Esophagus (tissue), 2 donors: ENCODE results near the gene MATCAP1. TPM values are rescaled to one million over a fixed set of nuclear protein-coding genes. Genes with fewer than 3 reads are reported as not detected.

Experiments
- H3K27ac ChIP-seq, 2 donors: one replicate each; pipeline ENCODE4 v1.5.1; 2013; ENCODE audit warnings: low read depth in 2 of 2, mild to moderate bottlenecking in 2 of 2, inconsistent platforms in 1 of 2, low read length in 1 of 2, moderate library complexity in 1 of 2
- H3K27me3 ChIP-seq, 2 donors: one replicate each; pipeline ENCODE4 v1.6.1; 2013; ENCODE audit warnings: low read length in 2 of 2, control low read depth in 1 of 2, mild to moderate bottlenecking in 1 of 2; ENCODE audit not compliant: insufficient read depth in 2 of 2, control insufficient read depth in 1 of 2
- H3K36me3 ChIP-seq, 2 donors: one replicate each; pipeline ENCODE4 v1.6.1; 2013; ENCODE audit warnings: low read length in 1 of 2; ENCODE audit not compliant: control insufficient read depth in 2 of 2, insufficient read depth in 2 of 2
- H3K4me1 ChIP-seq, 2 donors: one replicate each; pipeline ENCODE4 v1.6.1; 2013; ENCODE audit warnings: low read length in 1 of 2; ENCODE audit not compliant: control insufficient read depth in 2 of 2, insufficient read depth in 2 of 2
- H3K4me3 ChIP-seq, 2 donors: one replicate each; pipeline ENCODE4 v1.5.1; 2013; ENCODE audit warnings: low read length in 2 of 2, mild to moderate bottlenecking in 2 of 2, low read depth in 1 of 2, moderate library complexity in 1 of 2
- H3K9me3 ChIP-seq, 2 donors: one replicate each; pipeline ENCODE4 v1.6.1; 2013; ENCODE audit warnings: mild to moderate bottlenecking in 2 of 2, low read depth in 1 of 2, low read length in 1 of 2, moderate library complexity in 1 of 2; ENCODE audit not compliant: control insufficient read depth in 2 of 2, insufficient read depth in 1 of 2
- WGBS, 2 donors: extraction: QIAGEN DNeasy Blood & Tissue Kit; methylation state at CpG; one replicate each; pipeline ENCODE4 v1.1.7; 2013; 5-methylcytosine and 5-hydroxymethylcytosine counted together
- polyA plus RNA-seq, 2 donors: library from polyadenylated mRNA; stranded (reverse); fragments of 200-250 nt; gene quantifications; one replicate each; pipeline ENCODE4 v1.2.3, GENCODE V29; 2013
- donor health status: healthy with polysubstance abuse.
- donor health status: Bipolar disorder and iron deficiency.

The MATCAP1 gene
- polyA plus RNA-seq, 2 donors, result 18.2 to 30.5 TPM

DNA sequence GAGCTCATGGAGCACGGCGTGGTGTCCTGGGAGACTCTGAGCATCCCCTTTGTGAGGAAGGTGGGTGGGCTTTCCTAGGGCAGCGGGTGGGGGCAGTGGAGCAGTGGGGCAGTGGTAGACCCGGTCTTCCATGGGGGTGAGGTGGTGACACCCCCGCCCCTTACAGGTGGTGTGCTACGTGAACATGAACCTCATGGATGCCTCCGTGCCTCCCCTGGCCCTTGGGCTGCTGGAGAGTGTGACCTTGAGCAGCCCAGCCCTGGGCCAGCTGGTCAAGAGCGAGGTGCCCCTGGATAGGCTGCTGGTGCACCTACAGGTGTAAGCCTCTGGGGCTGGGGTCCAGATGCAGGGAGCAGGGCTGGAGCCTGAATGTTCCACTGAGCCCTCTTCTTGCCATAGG is 16.7 kb upstream of the MATCAP1 start:
- Histone ChIP-seq H3K27ac (no peak overlapping the region), H3K36me3 (peaks cover 13 to 64% of the 10 kb centered on the region in 2 donors), H3K27me3 (no peaks in the 10 kb centered on the region), H3K4me1 (peaks cover 0 to 15% of the 10 kb centered on the region in 2 donors), H3K9me3 (no peaks in the 10 kb centered on the region), H3K4me3 (no peak overlapping the region)
- 89 to 91% methylated on average over 8 of the region's 8 CpGs for WGBS, 2 donors

DNA sequence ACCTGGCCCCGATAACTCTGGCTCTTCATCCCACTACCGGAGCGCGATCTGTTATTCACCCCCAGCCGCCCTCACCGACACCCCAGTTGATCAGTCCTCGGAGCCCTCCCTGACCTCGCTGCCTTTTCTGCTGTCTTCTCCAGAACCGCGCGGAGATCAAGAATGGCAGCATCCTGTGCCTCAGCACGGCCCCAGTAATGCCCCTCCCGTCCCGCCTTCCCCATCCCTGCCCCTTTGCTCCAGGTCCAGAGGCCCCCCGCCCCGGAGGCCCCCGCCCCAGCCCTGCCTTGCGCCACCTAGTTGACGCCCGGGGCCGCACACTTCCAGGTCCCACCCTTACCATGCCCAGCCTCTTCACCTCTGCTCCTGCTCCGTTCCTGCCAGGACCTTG is 16.0 kb upstream of the MATCAP1 start:
- Histone ChIP-seq H3K27me3 (no peaks in the 10 kb centered on the region), H3K27ac (peak overlapping the region; percentile 15 to 34), H3K9me3 (no peaks in the 10 kb centered on the region), H3K4me1 (peaks cover 0 to 15% of the 10 kb centered on the region in 2 donors), H3K36me3 (peaks cover 13 to 69% of the 10 kb centered on the region in 2 donors), H3K4me3 (peak overlapping the region; percentile 49 to 64)
- 30 to 43% methylated on average over 22 of the region's 22 CpGs for WGBS, 2 donors

DNA sequence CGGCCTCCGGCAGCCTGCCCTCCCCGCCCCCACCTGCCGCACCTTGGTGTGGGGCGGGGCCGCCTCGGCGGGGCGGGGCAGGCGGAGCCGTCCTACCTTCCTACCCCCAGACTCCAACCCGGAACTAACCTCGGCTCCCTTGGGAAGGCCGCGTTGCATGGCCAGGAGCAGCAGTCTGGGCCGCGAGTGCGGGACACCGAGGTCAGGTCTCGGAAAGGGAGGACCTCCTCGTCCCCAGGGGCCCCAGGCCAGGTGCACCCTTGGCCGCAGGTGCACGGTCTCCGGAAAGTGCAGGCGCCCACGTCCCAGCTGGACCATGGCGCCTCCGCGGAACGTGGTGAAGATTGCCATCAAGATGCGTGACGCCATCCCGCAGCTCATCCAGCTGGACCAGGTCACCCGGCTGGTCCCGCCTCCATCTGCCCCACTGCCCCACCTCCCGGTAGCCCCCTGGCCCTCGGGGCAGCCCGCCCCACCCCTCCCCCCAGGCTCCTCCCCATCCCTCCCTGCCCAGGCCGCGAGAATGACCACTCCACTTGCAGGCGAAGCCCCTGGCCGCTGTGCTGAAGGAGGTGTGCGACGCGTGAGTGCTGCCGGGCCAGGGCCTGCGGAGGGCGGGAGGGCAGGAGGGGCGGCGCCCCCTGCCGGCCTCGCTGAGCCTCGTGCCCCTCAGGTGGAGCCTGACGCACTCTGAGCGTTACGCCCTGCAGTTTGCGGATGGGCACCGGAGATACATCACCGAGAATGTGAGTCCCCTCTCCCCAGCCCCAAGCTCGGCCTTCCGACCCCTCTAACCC is 15.4 kb upstream of the MATCAP1 start, which contains the start of gene ELMO3:
Gene ELMO3 (plus strand): TSS at position 121 of the 797 bp plus-strand sequence. CDS start 196 bp downstream, at position 317.
- Histone ChIP-seq H3K27ac (peak within 1 kb of the TSS; percentile 50 to 93), H3K9me3 (no peaks in the 10 kb centered on the region), H3K4me3 (peak within 1 kb of the TSS; percentile 49 to 64), H3K36me3 (peaks cover 13 to 72% of the 10 kb centered on the region in 2 donors), H3K27me3 (no peaks in the 10 kb centered on the region), H3K4me1 (peaks cover 0 to 15% of the 10 kb centered on the region in 2 donors)
- 36 to 40% methylated on average over 43 to 61 of the region's 61 CpGs for WGBS, 2 donors

DNA sequence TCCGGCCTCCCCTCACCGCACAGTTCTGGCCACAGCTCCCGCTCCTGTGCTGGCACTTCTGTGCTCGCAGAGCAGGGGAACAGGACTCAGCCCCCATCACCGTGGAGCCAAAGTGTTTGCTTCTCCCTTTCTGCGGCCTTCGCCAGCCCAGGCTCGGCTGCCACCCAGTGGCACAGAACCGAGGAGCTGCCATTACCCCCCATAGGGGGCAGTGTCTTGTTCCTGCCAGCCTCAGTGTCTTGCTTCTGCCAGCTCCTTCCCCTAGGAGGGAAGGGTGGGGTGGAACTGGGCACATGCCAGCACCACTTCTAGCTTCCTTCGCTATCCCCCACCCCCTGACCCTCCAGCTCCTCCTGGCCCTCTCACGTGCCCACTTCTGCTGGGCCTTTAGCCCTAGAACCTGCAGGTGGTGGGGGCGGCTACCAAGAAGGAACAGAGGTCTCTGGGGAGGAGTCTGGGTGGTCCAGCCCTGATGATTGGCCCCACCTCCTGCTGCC is 14.5 kb upstream of the MATCAP1 start:
- H3K36me3 ChIP-seq, result peaks cover 12 to 70% of the 10 kb centered on the region in 2 donors
- H3K4me3 ChIP-seq, result no peak overlapping the region
- no peaks in the 10 kb centered on the region for H3K9me3 ChIP-seq
- 37 to 42% methylated on average over 12 of the region's 12 CpGs for WGBS, 2 donors
- no peaks in the 10 kb centered on the region for H3K27me3 ChIP-seq
- H3K27ac ChIP-seq, result peak overlapping the region; percentile 50 to 93
- H3K4me1 ChIP-seq, result peaks cover 2 to 19% of the 10 kb centered on the region in 2 donors

DNA sequence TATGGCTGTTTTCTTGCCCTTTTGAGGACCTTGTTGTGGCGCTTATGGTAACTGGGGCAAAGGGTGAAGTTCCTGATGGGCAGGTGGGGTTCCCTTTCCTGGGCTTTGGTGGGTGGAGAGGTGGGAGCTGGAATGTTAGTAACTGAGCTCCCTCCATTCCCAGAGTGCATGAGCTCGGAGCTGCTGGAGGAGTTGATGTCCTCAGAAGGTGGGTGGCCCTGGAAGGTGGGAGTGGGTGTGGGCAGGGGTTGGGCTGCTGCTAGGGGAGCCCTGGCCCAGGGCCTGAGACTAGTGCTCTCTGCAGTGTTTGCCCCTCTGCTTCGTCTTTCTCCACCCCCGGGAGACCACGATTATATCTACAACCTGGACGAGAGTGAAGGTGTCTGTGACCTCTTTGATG is 13.9 kb upstream of the MATCAP1 start:
- Histone ChIP-seq H3K4me1 (peaks cover 7 to 23% of the 10 kb centered on the region in 2 donors), H3K27me3 (no peaks in the 10 kb centered on the region), H3K4me3 (no peak overlapping the region), H3K36me3 (peaks cover 6 to 64% of the 10 kb centered on the region in 2 donors), H3K27ac (no peak overlapping the region), H3K9me3 (no peaks in the 10 kb centered on the region)
- WGBS, 2 donors, result 68 to 71% methylated on average over 6 of the region's 6 CpGs

DNA sequence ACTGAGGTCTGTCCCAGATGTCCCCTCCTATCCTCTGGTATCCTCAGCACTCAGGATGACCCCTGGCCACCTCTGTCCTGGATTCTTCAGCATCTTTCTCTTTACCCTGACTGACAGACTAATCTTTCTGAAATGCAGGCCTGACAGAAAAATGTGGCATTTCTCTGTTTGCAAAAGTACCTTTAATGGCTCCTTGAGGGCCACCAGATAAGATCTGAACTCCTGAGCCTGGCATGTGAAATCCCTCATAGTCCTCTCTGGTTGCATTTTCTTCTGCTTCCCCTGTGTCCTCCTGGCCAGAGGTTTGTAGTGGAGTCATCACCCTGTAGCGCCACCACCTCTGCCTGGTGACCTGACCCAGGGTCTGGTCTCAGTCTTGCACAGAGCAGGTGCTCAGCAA is 13.1 kb upstream of the MATCAP1 start:
- H3K27ac ChIP-seq, result no peak overlapping the region
- peaks cover 8 to 27% of the 10 kb centered on the region in 2 donors for H3K4me1 ChIP-seq
- no peaks in the 10 kb centered on the region for H3K27me3 ChIP-seq
- 95 to 100% methylated on average over 1 of the region's 1 CpG for whole genome bisulfite sequencing, 2 donors
- H3K4me3 ChIP-seq, result no peak overlapping the region
- peaks cover 2 to 56% of the 10 kb centered on the region in 2 donors for H3K36me3 ChIP-seq
- H3K9me3 ChIP-seq, result no peaks in the 10 kb centered on the region

DNA sequence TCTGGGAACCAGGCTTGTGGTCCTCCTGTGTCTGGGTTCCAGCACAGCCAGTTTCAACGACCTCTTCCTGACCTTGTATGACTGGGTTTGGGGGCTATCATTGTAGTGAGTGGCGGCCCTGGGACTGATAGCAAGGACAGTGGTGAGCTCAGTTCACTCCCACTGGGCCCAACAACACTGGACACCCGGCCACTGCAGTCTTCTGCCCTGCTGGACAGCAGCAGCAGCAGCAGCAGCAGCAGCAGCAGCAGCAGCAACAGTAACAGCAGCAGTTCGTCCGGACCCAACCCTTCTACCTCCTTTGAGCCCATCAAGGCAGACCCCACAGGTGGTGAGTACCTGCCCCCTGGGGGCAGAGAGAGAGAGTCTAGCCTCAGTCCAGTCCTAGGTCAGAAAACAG is 11.9 kb upstream of the MATCAP1 start:
- Histone ChIP-seq H3K4me1 (peaks cover 8 to 29% of the 10 kb centered on the region in 2 donors), H3K4me3 (no peak overlapping the region), H3K27ac (no peak overlapping the region), H3K9me3 (no peaks in the 10 kb centered on the region), H3K36me3 (peaks cover 0 to 47% of the 10 kb centered on the region in 2 donors), H3K27me3 (no peaks in the 10 kb centered on the region)
- WGBS, 2 donors, result 78 to 85% methylated on average over 5 of the region's 5 CpGs

DNA sequence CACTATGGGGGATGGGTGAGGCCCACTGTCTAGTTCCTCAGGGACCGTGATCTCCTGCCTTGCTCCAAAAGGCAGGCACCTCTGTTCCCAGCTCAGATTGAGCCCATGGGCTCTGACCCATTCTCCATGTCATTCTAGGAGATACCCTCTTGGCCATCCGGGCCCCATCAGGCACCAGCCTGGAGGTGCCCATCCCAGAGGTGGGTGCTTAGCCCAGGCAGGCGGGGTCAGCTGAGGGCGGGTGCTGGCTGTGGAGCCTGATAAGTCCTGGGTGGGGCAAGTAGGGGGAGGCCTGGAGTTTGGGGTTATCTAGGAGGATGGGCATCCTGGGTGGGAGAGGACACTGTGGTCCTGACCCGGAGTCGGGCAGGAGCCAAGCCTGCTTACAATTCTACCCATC is 10.5 kb upstream of the MATCAP1 start:
- H3K27ac ChIP-seq, result no peak overlapping the region
- H3K36me3 ChIP-seq, result peaks cover 0 to 41% of the 10 kb centered on the region in 2 donors
- H3K4me1 ChIP-seq, result peaks cover 8 to 21% of the 10 kb centered on the region in 2 donors
- H3K27me3 ChIP-seq, result no peaks in the 10 kb centered on the region
- WGBS, 2 donors, result 86 to 87% methylated on average over 6 of the region's 6 CpGs
- no peaks in the 10 kb centered on the region for H3K9me3 ChIP-seq
- no peak overlapping the region for H3K4me3 ChIP-seq

DNA sequence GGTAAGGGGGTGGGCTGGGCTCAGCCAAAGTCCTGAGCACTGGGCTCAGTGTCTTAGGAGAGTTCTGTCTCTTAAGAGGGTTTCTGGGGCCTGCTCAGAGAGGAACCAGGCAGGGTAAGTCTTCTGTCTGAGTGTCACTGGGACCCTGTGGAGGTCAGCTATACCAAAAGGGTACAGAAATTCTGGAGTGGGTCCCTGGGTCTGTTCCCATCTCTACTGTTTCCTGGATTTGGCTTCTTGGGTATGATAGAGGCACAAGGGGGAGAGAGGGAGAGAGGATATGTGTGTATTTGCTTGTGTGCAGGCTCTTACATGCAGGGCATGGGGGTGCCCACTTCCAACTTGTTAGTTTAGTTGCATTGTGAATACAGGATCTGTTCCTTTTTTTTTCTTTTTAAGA is 9.8 kb upstream of the MATCAP1 start:
- Histone ChIP-seq H3K27me3 (no peaks in the 10 kb centered on the region), H3K4me1 (peaks cover 8 to 21% of the 10 kb centered on the region in 2 donors), H3K36me3 (peaks cover 0 to 41% of the 10 kb centered on the region in 2 donors), H3K27ac (no peak overlapping the region), H3K4me3 (peak overlapping the region in 1 of 2 donors; percentile 93), H3K9me3 (no peaks in the 10 kb centered on the region)
